RWPE1 (cell line): ENCODE data around the gene RD3L.

Experiments
- CTCF ChIA-PET: fragments of 350-600 bp; sonication (Branson Sonifier 250); formaldehyde crosslinking; extraction: SDS; loops from one replicate; lab custom pipeline; 2021; lab: Yijun Ruan, JAX
- POLR2A ChIA-PET: fragments of 400-600 bp; formaldehyde crosslinking; extraction: SDS; loops from one replicate; lab custom pipeline; 2020; ENCODE audit warnings: antibody characterized with exemption; ENCODE audit not compliant: low non-redundant PET; lab: Yijun Ruan, JAX
- DNase-seq: peaks from one replicate; pipeline ENCODE4 v3.0.0; 2012; ENCODE audit warnings: low spot score
- H3K27ac ChIP-seq: fragments of 450-650 bp; 2 replicates; pipeline ENCODE4 v1.5.1; 2017
- CTCF ChIP-seq: fragments of 450-650 bp; conservative IDR thresholded peaks from 2 replicates; pipeline ENCODE4 v1.5.1; 2017; ENCODE audit warnings: low read depth, mild to moderate bottlenecking

The RD3L gene

GRCh38 chr14:103910262-103910935 lies 31.9 kb downstream of the RD3L start:
- ChIA-PET CTCF (interaction anchor here (0.6 to 2.5 kb wide), 14 partner anchors 10 to 356 kb away, joined by 3 to 36 read pairs (median 5); a partner anchor contains a TSS), POLR2A (no interaction called here)
- peak; percentile 94 for DNase-seq
- peak; percentile 91 for TF ChIP-seq CTCF
- H3K27ac ChIP-seq = peak overlapping the region; percentile 65

- DNase-seq = no peak
- ChIA-PET POLR2A (no interaction called here), CTCF (interaction anchor here (0.6 to 2.5 kb wide), 14 partner anchors 9 to 356 kb away, joined by 3 to 36 read pairs (median 4); a partner anchor contains a TSS)
- H3K27ac ChIP-seq = peak overlapping the region; percentile 65
- TF ChIP-seq CTCF = no peak
These were observed 32.6 kb downstream of the RD3L start for GRCh38 chr14:103909531-103910261.

- no peak for TF ChIP-seq CTCF
- ChIA-PET POLR2A (no interaction called here), CTCF (interaction anchor here (1.0 kb wide), 1 partner anchor 100 kb away, joined by 3 read pairs; no protein-coding TSS in a partner anchor)
- no peak for DNase-seq
- H3K27ac ChIP-seq = no peak overlapping the region
These were observed 33.7 kb downstream of the RD3L start for GRCh38 chr14:103908580-103908979.

- ChIA-PET CTCF (interaction anchor here (0.7 to 1.9 kb wide), 3 partner anchors 77 to 100 kb away, joined by 3 to 9 read pairs (median 4); no protein-coding TSS in a partner anchor), POLR2A (no interaction called here)
- TF ChIP-seq CTCF = no peak
- DNase-seq = no peak
- H3K27ac ChIP-seq = no peak overlapping the region; the same call in 1 of the 2 replicates
These were observed 36.4 kb downstream of the RD3L start for GRCh38 chr14:103905842-103906456.

GRCh38 chr14:103904493-103905107 lies 37.7 kb downstream of the RD3L start:
- POLR2A ChIA-PET = interaction anchor here (0.6 kb wide), 1 partner anchor 75 kb away, joined by 6 read pairs; no protein-coding TSS in a partner anchor

More at GRCh38 chr14:103904493-103905107, 37.7 kb downstream of the RD3L start:
- CTCF ChIA-PET = interaction anchor here (0.7 to 1.9 kb wide), 3 partner anchors 15 to 801 kb away, joined by 3 to 4 read pairs (median 3); no protein-coding TSS in a partner anchor
- no peak for DNase-seq
- no peak overlapping the region for H3K27ac ChIP-seq
- TF ChIP-seq CTCF = no peak
